D721Med (cell line): Measurements from ENCODE around the gene SENP6.
"Not testable (repeated sequence)": the region's sequence is repeated elsewhere in the genome, so short reads cannot be mapped to it uniquely, and the experiment has no call there.

ENCODE experiments used
- DNase-seq: peaks from one replicate; pipeline ENCODE4 v3.0.0; 2011; ENCODE audit warnings: low spot score; ENCODE audit not compliant: insufficient read length
- FAIRE-seq: peaks from 2 replicates; lab custom pipeline; 2011; peaks lifted over from hg19 to GRCh38; lab: Jason Lieb, UNC
- TF ChIP-seq, protein P1 (sequence below): IDR thresholded peaks from 2 replicates; pipeline ENCODE4 v1.5.1; 2012; ENCODE audit warnings: mild to moderate bottlenecking, control low read depth; ENCODE audit not compliant: insufficient read depth; ENCODE audit errors: missing control alignments

The SENP6 gene

GRCh38 chr6:75601304-75602245, at the start of gene SENP6:
Gene SENP6, plus strand, starts transcription at chr6:75601880. Its CDS starts 645 bp downstream, at chr6:75602525.
- FAIRE-seq: no peak
- DNase-seq: no peak

GRCh38 chr6:75556240-75556639, 45.4 kb upstream of the SENP6 start:
- FAIRE-seq: no peak
- TF ChIP-seq, protein P1, sequence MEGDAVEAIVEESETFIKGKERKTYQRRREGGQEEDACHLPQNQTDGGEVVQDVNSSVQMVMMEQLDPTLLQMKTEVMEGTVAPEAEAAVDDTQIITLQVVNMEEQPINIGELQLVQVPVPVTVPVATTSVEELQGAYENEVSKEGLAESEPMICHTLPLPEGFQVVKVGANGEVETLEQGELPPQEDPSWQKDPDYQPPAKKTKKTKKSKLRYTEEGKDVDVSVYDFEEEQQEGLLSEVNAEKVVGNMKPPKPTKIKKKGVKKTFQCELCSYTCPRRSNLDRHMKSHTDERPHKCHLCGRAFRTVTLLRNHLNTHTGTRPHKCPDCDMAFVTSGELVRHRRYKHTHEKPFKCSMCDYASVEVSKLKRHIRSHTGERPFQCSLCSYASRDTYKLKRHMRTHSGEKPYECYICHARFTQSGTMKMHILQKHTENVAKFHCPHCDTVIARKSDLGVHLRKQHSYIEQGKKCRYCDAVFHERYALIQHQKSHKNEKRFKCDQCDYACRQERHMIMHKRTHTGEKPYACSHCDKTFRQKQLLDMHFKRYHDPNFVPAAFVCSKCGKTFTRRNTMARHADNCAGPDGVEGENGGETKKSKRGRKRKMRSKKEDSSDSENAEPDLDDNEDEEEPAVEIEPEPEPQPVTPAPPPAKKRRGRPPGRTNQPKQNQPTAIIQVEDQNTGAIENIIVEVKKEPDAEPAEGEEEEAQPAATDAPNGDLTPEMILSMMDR: no peak
- no peak for DNase-seq

More at GRCh38 chr6:75601304-75602245, at the start of gene SENP6:
- TF ChIP-seq, protein P1: no peak

DNA sequence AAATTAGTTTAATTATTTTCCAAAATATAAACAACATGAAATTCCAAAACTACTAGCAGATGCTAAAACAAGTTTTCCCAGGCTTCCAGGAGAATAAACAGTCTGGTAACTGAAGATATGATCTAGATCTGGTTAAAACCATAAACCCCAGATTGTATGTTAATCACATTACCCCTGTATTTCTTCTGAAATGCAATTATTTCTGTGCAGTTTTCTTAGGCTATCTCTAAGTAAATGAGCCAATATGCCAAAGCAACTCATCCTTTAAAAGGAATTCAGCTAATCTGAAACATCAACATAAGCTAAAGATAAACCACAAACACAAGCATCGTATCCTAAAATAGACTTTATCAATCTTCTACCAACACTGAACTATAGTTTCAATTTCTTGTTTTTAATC, 44.6 kb upstream of the SENP6 start:
- FAIRE-seq (peak; percentile 81), DNase-seq (peak; percentile 17)
- TF ChIP-seq, protein P1: no peak

DNA sequence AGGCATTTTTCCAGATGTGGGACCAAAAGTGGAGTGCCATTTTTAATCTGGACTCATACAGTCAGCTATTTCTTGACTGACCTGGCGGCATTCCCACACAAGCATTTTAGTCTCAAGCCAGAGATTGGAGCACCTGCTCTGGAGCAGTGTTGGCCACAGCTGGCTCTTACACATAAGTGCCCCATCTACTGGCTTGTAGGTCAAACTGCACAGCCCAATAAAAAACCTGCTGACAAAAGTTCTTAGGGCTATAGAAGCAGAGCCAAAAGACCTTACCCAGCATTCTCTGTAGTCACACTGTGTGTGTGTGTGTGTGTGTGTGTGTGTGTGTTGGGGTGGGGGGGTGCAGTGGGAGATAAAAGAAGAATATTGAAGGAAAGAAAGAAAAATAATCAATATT, 38.6 kb upstream of the SENP6 start:
- TF ChIP-seq, protein P1: no peak
- FAIRE-seq (no peak), DNase-seq (no peak)

- DNase-seq (no peak), FAIRE-seq (no peak)
- TF ChIP-seq, protein P1: no peak
Measured at GRCh38 chr6:75566137-75566767, 35.4 kb upstream of the SENP6 start.

DNA sequence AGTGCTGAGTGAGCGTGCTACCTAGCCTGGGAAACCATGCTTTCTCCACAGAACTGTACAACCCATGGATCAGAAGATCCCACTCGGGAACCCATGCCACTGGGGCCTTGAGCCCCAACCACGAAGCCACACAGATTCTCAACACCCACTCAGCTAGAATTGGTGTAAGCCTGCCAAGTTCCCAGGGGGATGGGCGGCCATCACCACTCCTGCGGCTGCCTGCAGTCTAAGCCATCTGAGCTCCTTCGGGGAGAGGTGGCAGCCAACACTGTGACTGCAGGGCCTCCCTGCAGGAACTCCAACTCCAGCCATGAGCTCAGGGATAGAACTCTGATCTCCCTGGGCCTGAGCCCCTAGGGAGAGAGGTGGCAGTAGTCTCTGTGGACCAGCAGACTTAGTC, 33.6 kb upstream of the SENP6 start:
- FAIRE-seq (no peak), DNase-seq (no peak)
- TF ChIP-seq, protein P1: no peak

DNA sequence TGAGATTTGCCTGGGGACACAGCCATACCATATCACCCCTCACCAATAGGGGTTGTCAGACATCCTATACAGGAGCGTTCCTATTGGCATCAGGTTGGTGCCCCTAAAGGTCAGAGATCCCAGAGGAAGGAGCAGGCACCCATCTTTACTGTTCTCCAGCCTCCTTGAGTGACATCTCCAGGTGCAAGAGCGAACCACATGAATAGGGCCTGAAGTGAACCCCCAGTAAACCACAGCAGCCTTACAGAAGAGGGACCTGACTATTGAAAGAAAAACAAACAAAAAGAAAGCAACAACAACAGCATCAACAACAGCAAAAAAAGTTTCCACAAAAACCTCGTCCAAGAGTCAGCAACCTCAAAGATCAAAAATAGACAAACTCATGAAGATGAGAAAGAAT, 32.7 kb upstream of the SENP6 start:
- TF ChIP-seq, protein P1: no peak
- FAIRE-seq (no peak), DNase-seq (no peak)

DNA sequence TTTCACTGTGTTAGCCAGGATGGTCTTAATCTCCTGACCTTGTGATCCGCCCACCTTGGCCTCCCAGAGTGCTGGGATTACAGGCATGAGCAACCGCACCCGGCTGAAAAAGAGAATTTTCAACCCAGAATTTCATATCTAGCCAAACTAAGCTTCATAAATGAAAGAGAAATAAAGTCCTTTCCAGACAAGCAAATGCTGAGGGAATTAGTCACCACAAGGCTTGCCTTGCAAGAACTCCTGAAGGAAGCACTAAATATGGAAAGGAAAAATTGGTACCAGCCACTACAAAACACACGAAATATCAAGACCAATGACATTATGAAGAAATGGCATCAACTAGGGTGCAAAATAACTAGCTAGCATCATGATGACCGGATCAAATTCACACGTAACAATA, 31.0 kb upstream of the SENP6 start:
- not testable (repeated sequence) for DNase-seq, FAIRE-seq
